DMS53 (cell line): ENCODE data around the gene GFI1.

Experiments used
- DNase-seq: peaks from one replicate; lab custom pipeline; 2025; lab: John Stamatoyannopoulos, UW

Gene GFI1

DNA sequence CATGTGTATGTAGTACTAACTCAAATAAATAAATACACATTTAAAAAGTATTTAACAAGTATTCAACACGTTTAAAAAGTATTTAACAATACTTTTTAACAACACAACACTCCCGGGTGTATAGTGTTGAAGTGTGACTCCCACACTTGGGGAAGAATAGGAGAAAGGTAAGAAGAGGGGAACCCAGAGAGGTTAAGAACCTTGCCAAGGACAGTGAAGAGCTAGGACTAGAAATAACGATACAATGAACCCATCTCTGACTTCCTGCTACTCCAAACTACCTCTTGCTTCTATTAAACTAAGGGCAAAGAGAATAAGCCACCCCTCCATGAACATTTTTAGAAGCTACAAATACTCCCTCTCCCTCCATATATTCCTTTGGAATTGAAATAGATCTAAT lies 1.7 kb upstream of the GFI1 start:
- DNase-seq = no peak

GRCh38 chr1:92487078-92487605 lies 417 bp upstream of the GFI1 start:
- DNase-seq = peak; percentile 56

- peak; percentile 97 for DNase-seq
Measured at GRCh38 chr1:92485381-92486250, 1.1 kb downstream of the GFI1 start.

DNA sequence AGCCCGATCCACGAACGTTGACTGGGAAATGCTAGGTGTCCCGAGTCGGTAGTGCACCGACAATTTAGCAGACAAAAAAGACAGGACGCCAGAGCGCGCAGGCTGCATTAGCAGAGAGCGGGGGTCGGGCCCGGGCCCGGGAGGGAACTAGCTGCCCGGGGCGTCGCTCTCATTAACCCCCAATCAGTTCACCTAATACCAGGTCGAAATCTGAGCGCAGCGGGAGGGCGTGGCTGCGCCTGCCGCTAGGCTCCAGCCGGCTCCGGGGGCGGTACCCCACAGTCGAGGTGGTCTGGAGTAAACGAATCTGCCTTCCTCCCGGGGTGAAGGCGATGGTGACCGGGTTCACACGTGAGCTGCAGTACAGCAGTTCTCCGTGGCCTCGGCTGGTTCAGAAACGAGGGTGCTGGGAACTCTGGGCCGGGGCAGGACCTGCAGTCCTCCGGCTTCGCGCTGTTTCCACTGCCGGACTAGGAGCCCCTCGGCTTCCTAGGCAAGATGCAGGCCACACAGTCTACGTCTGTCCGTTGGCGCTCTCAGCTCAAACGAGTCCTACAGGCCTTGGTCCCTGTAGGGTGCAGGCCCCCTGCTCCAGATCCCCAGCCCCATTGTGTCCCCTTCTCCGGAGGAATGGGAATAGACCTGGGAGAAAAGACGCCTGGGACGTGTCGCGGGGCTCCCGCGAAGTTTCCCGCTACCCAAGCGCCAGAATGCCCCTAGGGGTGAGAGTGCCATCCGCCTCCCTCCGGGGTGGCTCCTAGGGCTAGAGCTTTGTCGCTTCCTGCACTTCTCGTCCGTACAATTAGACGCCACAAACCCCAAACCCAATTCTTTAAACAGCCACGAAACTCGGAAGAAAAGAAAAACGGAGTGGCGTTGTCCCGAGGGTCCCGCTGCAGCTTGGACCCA lies 2.0 kb downstream of the GFI1 start:
- DNase-seq = peak; percentile 91

GRCh38 chr1:92483610-92484471 lies 2.9 kb downstream of the GFI1 start:
- DNase-seq = peak; percentile 93

GRCh38 chr1:92482665-92483609 lies 3.8 kb downstream of the GFI1 start:
- DNase-seq = peak; percentile 88

GRCh38 chr1:92481971-92482664 lies 4.6 kb downstream of the GFI1 start:
- peak; percentile 41 for DNase-seq

DNA sequence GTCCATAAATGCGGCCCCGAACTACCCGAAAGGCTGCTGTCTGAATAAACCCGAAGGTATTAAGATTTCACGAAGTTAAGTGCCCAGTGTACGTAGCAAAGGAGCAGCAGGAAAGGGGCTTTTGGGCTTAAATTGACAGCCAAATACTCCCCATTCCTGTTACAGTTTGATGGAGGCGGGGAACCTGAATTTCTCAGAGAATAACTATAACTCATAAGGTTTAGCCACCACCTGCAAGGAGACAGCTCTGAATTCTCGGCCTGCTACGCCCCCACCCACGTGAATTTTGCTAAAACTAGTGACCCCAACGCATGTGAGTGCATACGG lies 5.2 kb downstream of the GFI1 start:
- no peak for DNase-seq

DNA sequence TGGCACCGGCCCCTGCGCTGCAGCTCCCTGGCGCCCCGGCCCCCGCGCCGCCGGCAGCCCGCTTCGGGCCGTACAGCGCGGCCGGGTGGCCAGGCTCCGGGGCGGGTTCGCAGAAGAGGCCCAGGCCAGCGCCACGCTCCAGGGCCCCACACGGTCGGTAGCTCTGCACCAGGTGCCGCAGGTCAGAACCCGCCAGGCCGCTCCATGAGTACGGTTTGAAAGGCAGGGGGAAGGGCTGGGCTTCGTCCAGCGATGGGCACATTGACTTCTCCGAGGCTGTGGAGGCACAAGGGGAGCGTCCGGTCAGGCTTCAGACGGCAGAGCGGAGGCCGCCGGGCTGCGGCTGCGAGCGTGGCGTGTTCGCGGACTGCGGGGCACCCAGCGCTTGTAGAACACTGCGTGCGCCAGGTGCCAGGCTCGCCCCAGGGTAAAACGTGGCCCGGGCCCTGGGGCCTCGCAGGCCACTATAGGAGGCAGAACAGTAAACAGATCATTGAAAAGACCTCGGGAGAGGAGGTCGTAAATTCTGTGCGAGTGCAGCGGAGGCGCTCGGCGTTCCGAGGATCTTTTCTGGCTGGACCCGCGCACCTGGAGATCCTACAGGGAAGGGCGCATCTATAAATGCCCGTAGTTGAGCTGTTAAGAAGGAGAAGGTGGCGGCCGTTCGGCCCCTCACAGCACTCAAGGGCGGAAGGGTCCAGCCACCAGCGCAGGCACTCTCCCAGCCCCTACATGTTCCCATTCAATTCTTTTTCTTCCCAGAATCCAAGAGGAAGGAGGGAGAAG lies 5.7 kb downstream of the GFI1 start:
- DNase-seq = no peak

- DNase-seq = no peak
Measured at GRCh38 chr1:92480200-92480812, 6.4 kb downstream of the GFI1 start.

- DNase-seq = no peak
Measured at GRCh38 chr1:92479587-92479986, 7.1 kb downstream of the GFI1 start.

DNA sequence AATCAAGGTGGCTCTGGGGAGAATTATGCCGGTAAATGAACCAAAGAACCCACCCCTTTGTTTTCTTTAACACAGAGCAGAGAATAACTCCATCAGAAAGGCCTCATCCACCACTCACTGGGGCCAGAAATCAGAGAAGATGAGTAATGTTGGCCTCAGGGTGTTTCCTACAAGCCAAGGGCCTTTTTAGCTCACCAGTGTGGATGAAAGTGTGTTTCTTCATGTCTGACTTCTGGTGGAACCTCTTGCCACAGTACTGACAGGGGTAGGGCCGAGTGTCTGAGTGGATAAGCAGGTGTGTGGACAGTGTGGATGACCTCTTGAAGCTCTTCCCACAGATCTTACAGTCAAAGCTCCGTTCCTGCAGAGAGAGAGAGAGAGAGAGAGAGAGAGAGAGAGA lies 8.3 kb downstream of the GFI1 start:
- DNase-seq = no peak

DNA sequence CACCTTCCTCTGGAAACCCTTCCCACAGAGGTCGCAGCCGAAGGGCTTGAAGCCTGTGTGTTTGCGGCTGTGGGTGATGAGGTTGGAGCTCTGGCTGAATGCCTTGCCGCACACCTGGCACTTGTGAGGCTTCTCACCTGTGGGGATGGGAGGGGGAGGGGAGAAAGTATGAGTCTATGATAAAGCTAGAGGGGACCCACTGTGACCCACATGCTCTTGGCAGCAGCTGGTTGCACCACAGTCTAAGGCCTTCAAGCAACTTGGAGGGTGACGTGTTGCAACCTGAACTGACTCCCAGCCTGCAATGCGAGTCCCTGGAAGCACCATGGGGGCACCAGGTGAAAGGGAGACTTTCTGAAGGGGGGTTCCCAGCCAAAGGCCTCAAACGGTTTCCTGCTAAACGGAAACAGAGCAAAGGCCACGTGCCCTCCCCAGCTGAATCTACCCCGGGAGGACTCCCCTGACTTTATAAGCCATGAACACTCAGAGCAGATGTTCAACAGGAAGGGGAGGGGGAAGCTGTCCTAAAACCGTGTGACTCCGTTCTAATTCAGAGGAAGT lies 10.6 kb downstream of the GFI1 start:
- no peak for DNase-seq

- no peak for DNase-seq
Measured at GRCh38 chr1:92475029-92475428, 11.7 kb downstream of the GFI1 start.

GRCh38 chr1:92473781-92474495 lies 12.8 kb downstream of the GFI1 start:
- DNase-seq = no peak

GRCh38 chr1:92470216-92470615 lies 16.5 kb downstream of the GFI1 start:
- DNase-seq = no peak

DNA sequence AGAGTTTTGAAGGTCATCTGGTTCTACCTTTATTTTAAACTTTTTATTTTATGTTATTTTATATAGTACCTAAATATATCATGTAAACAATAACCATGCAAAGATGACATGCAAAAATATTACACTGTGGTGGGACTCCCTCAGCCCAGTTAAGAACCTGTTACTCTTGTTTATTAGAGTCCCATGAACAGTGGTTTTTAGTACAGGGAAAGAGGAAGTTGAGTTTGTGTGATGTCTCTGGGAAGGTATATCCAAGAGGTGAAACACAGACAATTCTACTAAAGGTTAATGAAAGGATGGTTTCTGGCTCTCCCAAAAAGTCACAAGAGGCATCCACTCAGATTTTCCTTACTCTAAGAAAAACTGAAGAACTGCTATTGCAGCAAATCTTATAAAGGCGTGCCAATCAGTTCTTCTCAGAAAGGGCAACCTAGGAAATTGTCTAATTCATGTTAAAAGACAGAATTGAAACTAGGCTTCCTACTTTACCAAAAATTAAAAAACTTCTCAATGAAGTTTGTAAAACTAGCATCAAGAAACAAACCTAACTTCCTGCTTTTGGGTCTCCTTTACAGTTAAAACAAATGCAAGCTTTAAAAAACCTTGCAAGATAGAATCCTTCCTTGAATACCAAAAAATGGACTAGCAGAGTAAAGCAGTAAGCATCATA lies 19.9 kb downstream of the GFI1 start:
- DNase-seq = no peak
